NAMALWA (cell line): Measurements from ENCODE around the gene PPIL6.

Experiments
- DNase-seq: peaks from one replicate; pipeline ENCODE4 v3.0.0-alpha.2; 2015; ENCODE audit warnings: low spot score

The PPIL6 gene

DNA sequence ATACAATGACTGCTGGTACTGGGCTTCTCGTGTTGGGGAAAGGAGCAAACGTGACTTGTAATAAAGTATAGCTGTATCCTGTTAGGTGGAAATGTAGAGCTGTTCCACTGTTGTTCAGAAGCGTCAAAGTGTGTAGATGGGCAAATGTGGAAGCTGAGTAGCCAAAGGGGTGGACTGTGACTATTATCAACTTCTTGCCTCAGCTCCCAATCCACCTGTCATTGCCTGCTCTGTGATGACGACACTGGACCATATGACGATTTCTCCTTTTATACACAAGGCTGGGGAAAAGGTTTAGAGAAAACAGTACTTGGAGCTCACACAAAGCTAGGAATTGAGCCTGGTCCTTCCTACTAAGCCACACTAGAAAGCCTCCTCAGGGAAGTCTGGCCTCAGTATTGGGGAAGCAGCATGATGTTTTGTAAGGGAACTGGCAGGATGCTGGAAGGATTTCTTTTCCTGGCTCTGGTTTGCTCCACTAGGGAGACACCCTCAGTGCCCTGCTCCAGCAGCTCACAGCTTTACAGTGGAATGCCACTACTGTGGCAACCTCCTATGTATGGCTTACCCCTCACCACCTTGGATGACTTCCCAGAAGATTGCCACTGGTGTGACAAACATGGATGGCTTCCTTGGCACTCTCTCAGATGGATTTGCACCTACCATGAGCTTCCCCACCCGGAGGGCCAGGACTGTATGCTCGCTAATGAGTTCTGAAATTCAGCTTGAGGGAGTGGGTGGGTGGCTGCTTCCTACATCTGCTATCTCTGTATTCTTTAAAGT, 78.1 kb downstream of the PPIL6 start:
- DNase-seq, result no peak

DNA sequence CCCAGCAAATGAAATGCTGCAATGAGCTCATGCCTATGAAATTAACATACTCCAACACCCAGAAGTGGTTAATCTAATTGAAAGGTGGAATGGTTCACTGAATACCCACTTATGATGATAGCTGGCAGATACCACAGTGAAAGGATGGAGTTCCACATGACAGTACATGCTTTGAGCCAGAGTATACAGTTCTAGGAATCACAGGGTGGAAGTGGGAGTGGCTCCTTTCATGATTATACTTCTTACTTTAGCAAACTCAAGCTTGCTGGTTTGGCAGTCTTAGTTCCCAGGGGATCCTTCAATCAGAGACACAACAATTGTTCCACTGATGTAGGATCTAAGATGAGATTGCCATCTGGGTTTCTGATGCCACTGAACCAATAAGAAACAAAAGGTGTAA, 79.6 kb downstream of the PPIL6 start:
- DNase-seq, result no peak

- no peak for DNase-seq
Observed at GRCh38 chr6:109360281-109360680, 80.1 kb downstream of the PPIL6 start.

GRCh38 chr6:109359248-109359647, 81.2 kb downstream of the PPIL6 start:
- no peak for DNase-seq

GRCh38 chr6:109358204-109358603, 82.2 kb downstream of the PPIL6 start:
- DNase-seq, result no peak

- DNase-seq, result no peak
Observed at GRCh38 chr6:109356237-109356636, 84.2 kb downstream of the PPIL6 start.

DNA sequence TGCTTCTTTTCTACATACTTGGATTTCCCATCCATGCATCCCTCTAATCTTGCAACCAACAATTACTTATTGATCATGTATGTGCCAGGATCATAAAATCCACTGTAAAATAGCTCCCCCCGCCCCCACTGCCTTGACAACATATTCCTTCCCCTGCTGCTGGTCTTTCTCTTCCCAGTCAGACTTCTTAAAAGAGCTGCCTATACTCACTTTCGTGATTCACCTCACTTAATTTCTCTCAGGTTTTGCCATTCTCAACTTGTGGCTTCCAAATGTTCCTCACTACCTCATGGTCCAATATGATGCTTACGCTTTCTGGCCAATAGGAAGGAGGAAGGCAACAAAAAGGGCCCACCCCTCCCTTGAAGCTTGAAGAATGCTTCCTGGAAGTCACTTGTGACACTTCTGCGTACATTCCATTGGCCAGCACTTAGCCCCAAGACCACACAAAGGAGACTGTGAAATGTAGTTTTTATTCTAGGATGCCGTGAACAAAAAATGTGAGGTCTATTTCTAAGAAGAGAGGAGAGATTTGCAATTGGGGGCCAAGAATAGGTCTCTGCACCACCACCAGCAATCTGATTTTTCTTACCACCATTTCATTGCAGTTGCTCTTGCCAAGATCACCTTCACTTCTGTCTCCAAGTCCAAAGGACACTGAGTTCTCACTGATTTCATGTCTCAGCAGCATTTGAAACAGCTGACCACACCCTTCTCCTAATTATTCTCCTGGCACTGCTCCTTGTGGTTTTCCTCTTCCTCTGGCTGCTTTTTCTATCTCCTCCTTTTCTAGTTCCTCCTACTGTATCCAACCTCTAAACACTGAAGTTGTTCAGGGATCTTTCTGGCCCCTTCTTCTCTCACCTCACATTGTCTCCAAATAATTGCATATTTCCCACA, 88.9 kb downstream of the PPIL6 start:
- DNase-seq, result no peak

- DNase-seq, result no peak
Observed at GRCh38 chr6:109349419-109349987, 90.9 kb downstream of the PPIL6 start.

DNA sequence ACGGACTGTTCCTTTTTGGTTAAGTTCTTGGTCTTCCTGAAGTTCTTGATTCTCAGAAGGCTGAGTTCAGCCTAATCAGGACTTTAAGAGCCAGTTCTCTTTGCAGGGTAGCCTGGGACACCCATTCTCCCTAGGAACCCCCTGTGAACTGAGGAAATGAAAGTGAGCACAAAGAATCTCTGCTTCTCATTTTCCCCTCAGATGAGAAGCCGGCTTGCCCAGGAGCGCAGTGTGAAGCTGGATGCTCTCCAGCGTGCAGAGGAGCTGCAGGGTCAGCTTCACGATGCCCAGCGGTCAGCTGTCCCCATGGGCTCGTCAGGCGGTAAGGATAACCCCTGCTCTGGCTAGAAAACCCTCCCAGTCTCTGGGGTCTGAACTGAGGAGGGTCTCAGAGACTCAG, 92.2 kb downstream of the PPIL6 start:
- DNase-seq, result no peak

DNA sequence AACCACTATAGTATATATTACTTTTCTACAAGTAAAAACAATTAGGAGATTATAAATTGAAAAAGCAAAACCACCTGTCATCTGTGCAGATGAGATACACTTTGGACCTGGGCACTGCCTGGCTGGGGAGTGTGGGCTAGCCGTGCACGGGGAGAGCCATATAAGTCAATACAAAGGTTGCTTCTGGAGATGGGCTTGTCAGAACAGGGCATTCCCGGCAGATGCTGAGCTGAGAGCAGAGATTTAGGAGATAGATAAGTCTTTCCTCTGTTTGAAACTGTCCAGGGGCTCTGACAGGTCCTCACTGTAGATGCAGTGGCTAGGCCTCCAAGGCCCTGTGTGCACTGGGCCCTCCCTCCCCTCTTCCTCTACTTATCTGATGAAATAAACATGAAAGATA, 92.6 kb downstream of the PPIL6 start:
- no peak for DNase-seq

- no peak for DNase-seq
Observed at GRCh38 chr6:109345986-109346385, 94.4 kb downstream of the PPIL6 start.

DNA sequence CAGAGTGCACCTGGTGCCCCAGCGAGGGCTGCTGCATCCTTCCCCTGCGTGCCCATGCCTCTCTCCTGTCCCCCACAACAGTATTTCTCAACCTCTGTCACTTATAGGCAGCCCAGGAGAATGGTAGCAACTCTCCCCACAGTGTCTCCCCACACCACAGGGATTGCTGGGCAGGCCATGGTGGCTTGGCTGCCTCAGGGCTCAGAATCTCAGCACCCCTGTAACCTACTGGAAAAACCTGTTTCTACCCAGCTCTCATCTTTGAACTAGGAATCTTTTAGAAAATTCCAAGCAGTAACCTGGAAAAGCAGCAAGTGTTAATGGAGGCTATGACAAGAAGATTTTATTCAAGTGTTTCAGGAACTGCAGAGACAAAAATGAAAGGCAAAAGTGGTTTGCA, 96.2 kb downstream of the PPIL6 start:
- no peak for DNase-seq

GRCh38 chr6:109343518-109343917, 96.9 kb downstream of the PPIL6 start:
- DNase-seq, result no peak

DNA sequence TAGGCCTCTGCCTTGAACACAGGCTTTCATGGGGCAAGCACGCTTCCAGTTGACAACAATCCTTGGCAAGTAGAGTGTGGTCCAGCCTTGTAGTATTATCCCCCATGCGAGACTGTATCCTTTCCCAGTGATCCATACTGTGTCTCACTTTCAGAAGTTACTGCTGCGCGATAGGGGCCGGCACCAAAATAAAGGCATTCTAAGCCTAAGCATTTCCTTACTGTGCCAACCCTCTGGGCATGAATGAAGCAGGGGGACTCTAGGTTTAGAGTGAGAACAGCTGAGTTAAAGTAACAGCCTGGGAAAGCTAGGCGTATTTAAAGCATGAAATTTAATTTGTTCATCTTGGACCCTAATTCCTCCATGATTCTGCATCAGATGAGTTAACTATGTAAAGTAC, 97.5 kb downstream of the PPIL6 start:
- no peak for DNase-seq

DNA sequence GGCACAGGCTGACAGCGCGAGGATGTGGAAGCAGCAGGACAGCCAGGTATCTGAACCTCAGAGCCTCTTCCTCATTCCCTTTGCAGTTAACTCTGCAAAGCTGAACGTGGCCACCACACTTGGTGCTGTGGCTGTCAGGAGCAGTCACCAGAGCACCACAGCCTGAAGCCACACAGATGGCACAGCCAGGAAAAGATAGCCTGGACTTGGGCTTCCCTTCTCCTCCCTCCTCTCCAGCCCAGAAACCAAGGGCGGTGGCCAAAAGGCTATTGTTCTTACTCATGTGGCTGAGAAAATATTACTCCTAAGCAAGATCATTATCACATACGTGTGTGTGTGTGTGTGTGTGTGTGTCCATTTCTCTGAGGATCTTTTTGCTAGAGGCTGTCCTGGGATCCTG, 97.9 kb downstream of the PPIL6 start:
- no peak for DNase-seq

GRCh38 chr6:109340811-109341210, 99.6 kb downstream of the PPIL6 start:
- DNase-seq, result no peak
